AG09309 (cell line): Measurements from ENCODE around the gene DCTPP1.

Source experiments
- DNase-seq: peaks from one replicate; pipeline ENCODE4 v3.0.0-alpha.2; 2010; ENCODE audit warnings: low read depth
- H3K4me3 ChIP-seq: 2 replicates; pipeline ENCODE4 v1.5.1; 2011; ENCODE audit warnings: mild to moderate bottlenecking, low read depth, low read length, moderate library complexity; ENCODE audit not compliant: control insufficient read depth
- CTCF ChIP-seq: IDR thresholded peaks from 2 replicates; pipeline ENCODE4 v1.5.1; 2011; ENCODE audit warnings: mild to moderate bottlenecking, low read depth, low read length, inconsistent platforms; ENCODE audit not compliant: insufficient read depth, control insufficient read depth; ENCODE audit errors: missing control alignments

The DCTPP1 gene

GRCh38 chr16:30381291-30382041, 48.4 kb downstream of the DCTPP1 start:
- no peak for DNase-seq
- no peak for TF ChIP-seq CTCF
- H3K4me3 ChIP-seq = no peak overlapping the region

GRCh38 chr16:30380803-30381208, 49.0 kb downstream of the DCTPP1 start:
- no peak overlapping the region for H3K4me3 ChIP-seq
- DNase-seq = no peak
- TF ChIP-seq CTCF = no peak

GRCh38 chr16:30380072-30380802, 49.6 kb downstream of the DCTPP1 start:
- no peak for DNase-seq
- no peak for TF ChIP-seq CTCF
- no peak overlapping the region for H3K4me3 ChIP-seq

- no peak for TF ChIP-seq CTCF
- DNase-seq = no peak
- peak overlapping the region; percentile 70 for H3K4me3 ChIP-seq
These were observed 50.6 kb downstream of the DCTPP1 start for GRCh38 chr16:30379158-30379783.

GRCh38 chr16:30378236-30379157, 51.3 kb downstream of the DCTPP1 start:
- H3K4me3 ChIP-seq = peak overlapping the region; percentile 70
- peak; percentile 31 for TF ChIP-seq CTCF
- peak; percentile 81 for DNase-seq

GRCh38 chr16:30377812-30378235, 52.0 kb downstream of the DCTPP1 start:
- TF ChIP-seq CTCF = no peak
- H3K4me3 ChIP-seq = peak overlapping the region; percentile 49
- no peak for DNase-seq
